K562 (cell line): Measurements from ENCODE around the gene ACBD6. TPM values are rescaled to one million over a fixed set of nuclear protein-coding genes. Genes with fewer than 3 reads are reported as not detected.

Experiments
- ATAC-seq: fragments of 200-7000 bp; cut with Tn5 transposase; 3 replicates; pipeline ENCODE4 v1.9.1; 2020; ENCODE audit warnings: moderate library complexity
- BruUV-seq: library from RNA; stranded (reverse); fragments of 400-500 nt; replicated peaks from 2 replicates; lab custom pipeline; 2021; lab: Mats Ljungman, UMichigan
- CTCF ChIA-PET: fragments of 300-600 bp; formaldehyde crosslinking; extraction: SDS; loops from one replicate; lab custom pipeline; 2021; ENCODE audit warnings: low intra/inter-chr PET ratio; lab: Yijun Ruan, JAX
- POLR2A ChIA-PET: fragments of 300-600, 350-650 bp; sonication (Branson Sonifier 250); formaldehyde crosslinking; extraction: SDS; loops from one replicate; lab custom pipeline; 2021; ENCODE audit warnings: antibody characterized with exemption, inconsistent platforms; lab: Yijun Ruan, JAX
- DNase-seq, 4 experiments: peaks; one replicate each; pipeline versions ENCODE4 v3.0.0 to v3.0.0-alpha.2; 2011 to 2018; ENCODE audit warnings: low spot score in 3 of 4, mixed read lengths in 3 of 4; ENCODE audit errors: extremely low read depth in 1 of 4
- FAIRE-seq: peaks from 2 replicates; lab custom pipeline; 2011; peaks lifted over from hg19 to GRCh38; lab: Jason Lieb, UNC
- H2AFZ ChIP-seq: 2 replicates; pipeline ENCODE4 v1.6.0; 2011; ENCODE audit warnings: low read depth, low read length, control low read depth, inconsistent platforms
- H3K27ac ChIP-seq: fragments of 200-600 bp; 3 replicates; pipeline ENCODE4 v1.8.0; 2011; ENCODE audit warnings: low read depth, mild to moderate bottlenecking, control low read depth, inconsistent platforms, low read length, moderate library complexity, mixed read lengths; ENCODE audit errors: extremely low read depth
- H3K27me3 ChIP-seq, 2 experiments: fragments of 300-600 bp in 1 of 2; 2 replicates in 1 of 2; 3 replicates in 1 of 2; pipeline versions ENCODE4 v1.6.0 to v1.8.0; 2011; ENCODE audit warnings: inconsistent platforms in 2 of 2, low read length in 2 of 2, mild to moderate bottlenecking in 1 of 2, mixed read lengths in 1 of 2, moderate library complexity in 1 of 2; ENCODE audit not compliant: control insufficient read depth in 2 of 2, insufficient read depth in 2 of 2
- H3K36me3 ChIP-seq: fragments of 300-600 bp; 3 replicates; pipeline ENCODE4 v1.8.0; 2011; ENCODE audit warnings: mild to moderate bottlenecking, low read length, inconsistent platforms; ENCODE audit not compliant: control insufficient read depth, insufficient read depth
- H3K4me1 ChIP-seq, 2 experiments: fragments of 200-600 bp in 1 of 2; replicated peaks in 1 of 2; 2 replicates in 1 of 2; 3 replicates in 1 of 2; pipeline versions ENCODE4 v1.5.1 to v1.8.0; 2011; ENCODE audit warnings: inconsistent platforms in 2 of 2, low read length in 2 of 2, mild to moderate bottlenecking in 1 of 2, mixed read lengths in 1 of 2, moderate library complexity in 1 of 2; ENCODE audit not compliant: control insufficient read depth in 2 of 2, insufficient read depth in 2 of 2
- H3K4me2 ChIP-seq: 2 replicates; pipeline ENCODE4 v1.6.1; 2011; ENCODE audit warnings: low read length, control low read depth, inconsistent platforms, mixed read lengths; ENCODE audit not compliant: insufficient read depth
- H3K4me3 ChIP-seq: fragments of 200-600 bp; sonication (generic), shearing (Covaris generic); 2 replicates; pipeline ENCODE4 v1.5.1; 2016; ENCODE audit warnings: control low read depth, inconsistent platforms
- H3K79me2 ChIP-seq: fragments of 200-600 bp; 3 replicates; pipeline ENCODE4 v1.8.0; 2011; ENCODE audit warnings: low read length, inconsistent platforms; ENCODE audit not compliant: control insufficient read depth, insufficient read depth
- H3K9ac ChIP-seq, 2 experiments: 2 replicates each; pipeline versions ENCODE4 v1.6.0 to v1.6.1; 2011; ENCODE audit warnings: low read depth in 2 of 2, low read length in 2 of 2, control low read depth in 1 of 2, inconsistent platforms in 1 of 2, mild to moderate bottlenecking in 1 of 2, mixed read lengths in 1 of 2; ENCODE audit not compliant: insufficient read depth in 1 of 2
- H3K9me1 ChIP-seq: one replicate; pipeline ENCODE4 v1.6.0; 2011; ENCODE audit warnings: inconsistent platforms, mild to moderate bottlenecking, low read length, moderate library complexity; ENCODE audit not compliant: control insufficient read depth, insufficient read depth
- H3K9me3 ChIP-seq: replicated peaks from 2 replicates; pipeline ENCODE4 v1.5.1; 2011; ENCODE audit warnings: low read depth, low read length, inconsistent platforms; ENCODE audit not compliant: control insufficient read depth, insufficient read depth
- H4K20me1 ChIP-seq: replicated peaks from 2 replicates; pipeline ENCODE4 v1.6.1; 2011; ENCODE audit warnings: low read length, inconsistent platforms, mixed read lengths; ENCODE audit not compliant: control insufficient read depth, insufficient read depth
- CCAR2 ChIP-seq: fragments of 200-400 bp; formaldehyde crosslinking; IDR thresholded peaks from 2 replicates; pipeline ENCODE4 v1.6.1; 2017; ENCODE audit warnings: mild to moderate bottlenecking, low read depth, low read length
- GABPB2 ChIP-seq: fragments of 250-450 bp; sonication (Bioruptor Pico); conservative IDR thresholded peaks from 2 replicates; pipeline ENCODE4 v1.5.1; 2021; ENCODE audit warnings: mild to moderate bottlenecking
- NFIC ChIP-seq: fragments of 450-650 bp; IDR thresholded peaks from 2 replicates; pipeline ENCODE4 v1.6.1; 2017; ENCODE audit warnings: mild to moderate bottlenecking, inconsistent platforms
- POLR2B ChIP-seq: fragments of 450-650 bp; IDR thresholded peaks from 2 replicates; pipeline ENCODE4 v1.6.1; 2018; ENCODE audit warnings: low read depth; ENCODE audit not compliant: partially characterized antibody
- ZC3H11A ChIP-seq: IDR thresholded peaks from 2 replicates; pipeline ENCODE4 v1.6.1; 2012; ENCODE audit warnings: low read depth, low read length, improper control_type of control experiment
- ZNF609 ChIP-seq: sonication (generic); formaldehyde crosslinking; IDR thresholded peaks from 2 replicates; pipeline ENCODE4 v1.8.1; 2023; ENCODE audit warnings: missing genetic modification reagents, mild to moderate bottlenecking, borderline replicate concordance
- WGBS: fragments of 100-300 bp; shearing (Covaris generic); methylation state at CpG from one replicate; pipeline ENCODE4 v1.1.6; 2016; ENCODE audit warnings: low coverage, mixed read lengths; ENCODE audit not compliant: insufficient coverage; ENCODE audit errors: missing lambda C conversion rate; 5-methylcytosine and 5-hydroxymethylcytosine counted together
- in situ Hi-C: fragments of 300-500 bp; cut with MboI; formaldehyde crosslinking; loops from 4 replicates; pipeline ENCODE4 v1.15.0; 2018; ENCODE audit warnings: inconsistent platforms, mixed read lengths
- intact Hi-C: fragments of 100-400 bp; cut with micrococcal nuclease; formaldehyde crosslinking; loops from 2 replicates; pipeline ENCODE4 v1.14.2; 2022
- polyA plus RNA-seq, 8 experiments: library from polyadenylated mRNA; depleted of rRNA in 4 of 8; stranded (reverse) in 5 of 8; unstranded in 3 of 8; fragments of >200 nt; fragmentation: Nextera tagmentation in 2 of 8; fragmentation: Illumina TruSeq in 1 of 8; extraction: Ambion mirVana in 2 of 8; extraction: Trizol in 1 of 8; gene quantifications; 2 replicates each; pipeline versions ENCODE4 v1.2.1 to v1.2.3, GENCODE V29; 2011 to 2014; ENCODE audit warnings: inconsistent platforms in 1 of 8, missing spikeins in 1 of 8
- total RNA-seq, 7 experiments: library from RNA; depleted of rRNA in 6 of 7; stranded (reverse); fragments of >200 nt in 6 of 7; fragmentation: Illumina TruSeq in 2 of 7; extraction: Trizol in 2 of 7; gene quantifications; 2 replicates each; pipeline versions ENCODE4 v1.2.1 to v1.2.3, GENCODE V29; 2011 to 2021; ENCODE audit warnings: low replicate concordance in 1 of 7
- TF ChIP-seq, protein P1 (sequence below), 2 experiments: fragments of 450-650 bp; formaldehyde crosslinking in 1 of 2; IDR thresholded peaks; 2 replicates each; pipeline versions ENCODE4 v1.4.0 to v1.6.1; 2014 to 2020; ENCODE audit warnings: mild to moderate bottlenecking in 2 of 2, borderline replicate concordance in 1 of 2, low read depth in 1 of 2

Gene ACBD6
- total and polyA plus RNA-seq, 9 of the 15 experiments (the other 6 are each of a cell fraction or from before 2014, with no cell fraction given), result 16.9 to 107 (median 77.7) TPM

- no peak overlapping the region for H3K27ac ChIP-seq
- H3K9ac ChIP-seq, result no peak overlapping the region
- no peaks in the 10 kb centered on the region for H3K79me2 ChIP-seq
- ATAC-seq, result peak; percentile 59
- H4K20me1 ChIP-seq, result no peaks in the 10 kb centered on the region
- no TSS peak for BruUV-seq
- H2AFZ ChIP-seq, result no peak overlapping the region
- in situ Hi-C loops (no loop called here), intact Hi-C loops (loop anchor here (5.0 kb wide), 1 partner anchor 535 kb away; no protein-coding TSS in a partner anchor)
- no peaks in the 10 kb centered on the region for H3K4me1 ChIP-seq
- no peaks in the 10 kb centered on the region for H3K9me3 ChIP-seq
- H3K4me2 ChIP-seq, result no peak overlapping the region
- FAIRE-seq, result peak; percentile 61
- no peaks in the 10 kb centered on the region for H3K36me3 ChIP-seq
- H3K4me3 ChIP-seq, result no peak overlapping the region
- peak in 3 of 4 experiments; percentile 42 to 49 (median 45) for DNase-seq
- WGBS, result under 1% methylated on average over 8 of the region's 8 CpGs
- H3K27me3 ChIP-seq, result peaks cover 37 to 43% of the 10 kb centered on the region in 2 experiments
- ChIA-PET POLR2A (interaction anchor here (0.7 to 1.4 kb wide), 4 partner anchors 10 to 537 kb away, joined by 3 read pairs; no protein-coding TSS in a partner anchor), CTCF (interaction anchor here (0.7 kb wide), 1 partner anchor 8 kb away, joined by 5 read pairs; no protein-coding TSS in a partner anchor)
- no peaks in the 10 kb centered on the region for H3K9me1 ChIP-seq
- TF ChIP-seq ZNF609 (CRISPR knock-in tag) (no peak), NFIC (no peak), POLR2B (no peak), ZC3H11A (no peak), GABPB2 (CRISPR knock-in tag) (no peak), CCAR2 (no peak)
- TF ChIP-seq, protein P1, sequence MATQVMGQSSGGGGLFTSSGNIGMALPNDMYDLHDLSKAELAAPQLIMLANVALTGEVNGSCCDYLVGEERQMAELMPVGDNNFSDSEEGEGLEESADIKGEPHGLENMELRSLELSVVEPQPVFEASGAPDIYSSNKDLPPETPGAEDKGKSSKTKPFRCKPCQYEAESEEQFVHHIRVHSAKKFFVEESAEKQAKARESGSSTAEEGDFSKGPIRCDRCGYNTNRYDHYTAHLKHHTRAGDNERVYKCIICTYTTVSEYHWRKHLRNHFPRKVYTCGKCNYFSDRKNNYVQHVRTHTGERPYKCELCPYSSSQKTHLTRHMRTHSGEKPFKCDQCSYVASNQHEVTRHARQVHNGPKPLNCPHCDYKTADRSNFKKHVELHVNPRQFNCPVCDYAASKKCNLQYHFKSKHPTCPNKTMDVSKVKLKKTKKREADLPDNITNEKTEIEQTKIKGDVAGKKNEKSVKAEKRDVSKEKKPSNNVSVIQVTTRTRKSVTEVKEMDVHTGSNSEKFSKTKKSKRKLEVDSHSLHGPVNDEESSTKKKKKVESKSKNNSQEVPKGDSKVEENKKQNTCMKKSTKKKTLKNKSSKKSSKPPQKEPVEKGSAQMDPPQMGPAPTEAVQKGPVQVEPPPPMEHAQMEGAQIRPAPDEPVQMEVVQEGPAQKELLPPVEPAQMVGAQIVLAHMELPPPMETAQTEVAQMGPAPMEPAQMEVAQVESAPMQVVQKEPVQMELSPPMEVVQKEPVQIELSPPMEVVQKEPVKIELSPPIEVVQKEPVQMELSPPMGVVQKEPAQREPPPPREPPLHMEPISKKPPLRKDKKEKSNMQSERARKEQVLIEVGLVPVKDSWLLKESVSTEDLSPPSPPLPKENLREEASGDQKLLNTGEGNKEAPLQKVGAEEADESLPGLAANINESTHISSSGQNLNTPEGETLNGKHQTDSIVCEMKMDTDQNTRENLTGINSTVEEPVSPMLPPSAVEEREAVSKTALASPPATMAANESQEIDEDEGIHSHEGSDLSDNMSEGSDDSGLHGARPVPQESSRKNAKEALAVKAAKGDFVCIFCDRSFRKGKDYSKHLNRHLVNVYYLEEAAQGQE (IDR thresholded peaks at IDR 0.05; ENCODE audit: borderline replicate concordance), result peak; percentile 97
- TF ChIP-seq, protein P1 (CRISPR knock-in tag; IDR thresholded peaks at IDR 0.05; ENCODE audit: low read depth), result peak; percentile 86
Measured at GRCh38 chr1:180241716-180242544, 260.4 kb downstream of the ACBD6 start.
